Liver (tissue), 3 donors: ENCODE results near the gene ZYX.

Experiments
- CTCF ChIP-seq: fragments of 150-350 bp; IDR thresholded peaks from 2 replicates; pipeline ENCODE4 v1.5.1; 2017; ENCODE audit warnings: improper control_type of control experiment, low read depth, low read length; ENCODE audit not compliant: missing input control
- FOXA1 ChIP-seq: IDR thresholded peaks from 2 replicates; pipeline ENCODE4 v1.6.1; 2016; ENCODE audit warnings: antibody characterized with exemption
- GABPA ChIP-seq, 2 donors: IDR thresholded peaks in 1 of 2; conservative IDR thresholded peaks in 1 of 2; 2 replicates each; pipeline ENCODE4 v1.6.1; 2016; ENCODE audit warnings: antibody characterized with exemption in 2 of 2, mild to moderate bottlenecking in 1 of 2, moderate library complexity in 1 of 2
- JUND ChIP-seq, 2 donors: IDR thresholded peaks; 2 replicates each; pipeline ENCODE4 v1.6.1; 2016; ENCODE audit warnings: antibody characterized with exemption in 2 of 2
- RXRA ChIP-seq, 2 donors: IDR thresholded peaks; 2 replicates each; pipeline ENCODE4 v1.6.1; 2017 to 2018; ENCODE audit warnings: antibody characterized with exemption in 2 of 2, mild to moderate bottlenecking in 1 of 2
- ZBTB33 ChIP-seq: IDR thresholded peaks from 2 replicates; pipeline ENCODE4 v1.6.1; 2016; ENCODE audit warnings: antibody characterized with exemption
- TF ChIP-seq, protein P1 (sequence below): IDR thresholded peaks from 2 replicates; pipeline ENCODE4 v1.6.1; 2016; ENCODE audit warnings: antibody characterized with exemption
- donor health status: healthy.
- donor health status: healthy.

DNA sequence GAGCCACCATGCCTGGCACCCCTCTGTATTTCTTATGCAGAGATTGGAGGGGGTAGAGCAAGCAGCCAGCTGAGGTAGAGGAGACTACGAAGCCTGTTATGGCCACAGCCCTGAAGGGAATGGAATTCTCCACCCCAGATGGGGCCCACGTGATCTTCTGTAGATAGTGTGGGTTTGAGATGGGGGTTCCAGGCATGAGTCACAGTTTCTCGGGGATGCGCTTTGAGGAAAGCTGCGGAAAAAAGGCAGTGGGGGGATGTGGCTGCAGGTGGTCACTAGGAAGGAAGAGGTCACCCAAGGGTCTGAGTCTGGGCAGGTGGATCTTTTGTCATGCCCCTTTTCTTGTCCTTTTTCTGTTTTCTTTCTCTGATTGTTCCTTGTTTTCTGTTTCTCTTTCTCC is 30.1 kb upstream of the ZYX start:
- TF ChIP-seq FOXA1 (no peak), CTCF (no peak), ZBTB33 (no peak), JUND (IDR thresholded peaks at IDR 0.05) (no peak), GABPA (IDR thresholded peaks at IDR 0.05 in 1 of 2, conservative IDR thresholded peaks at IDR 0.05 in 1 of 2) (no peak), RXRA (IDR thresholded peaks at IDR 0.05) (no peak)
- TF ChIP-seq, protein P1, sequence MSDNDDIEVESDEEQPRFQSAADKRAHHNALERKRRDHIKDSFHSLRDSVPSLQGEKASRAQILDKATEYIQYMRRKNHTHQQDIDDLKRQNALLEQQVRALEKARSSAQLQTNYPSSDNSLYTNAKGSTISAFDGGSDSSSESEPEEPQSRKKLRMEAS = no peak
